Osteocyte (in vitro differentiated cells): Measurements from ENCODE around the gene CYTL1. TPM values are rescaled to one million over a fixed set of nuclear protein-coding genes. Genes with fewer than 3 reads are reported as not detected.
"Not testable (repeated sequence)": the region's sequence is repeated elsewhere in the genome, so short reads cannot be mapped to it uniquely, and the experiment has no call there.

ENCODE experiments used
- DNase-seq: peaks from one replicate; pipeline ENCODE4 v3.0.0; 2021; ENCODE audit warnings: mixed read lengths; ENCODE audit not compliant: unreplicated experiment; ENCODE audit errors: extremely low spot score
- H3K27ac Mint-ChIP-seq: one replicate; pipeline ENCODE4 v1.8.0; 2021; ENCODE audit warnings: mild to moderate bottlenecking, mixed read lengths; ENCODE audit not compliant: unreplicated experiment
- H3K27me3 Mint-ChIP-seq: one replicate; pipeline ENCODE4 v1.8.0; 2021; ENCODE audit warnings: mixed read lengths; ENCODE audit not compliant: unreplicated experiment
- H3K36me3 Mint-ChIP-seq: one replicate; pipeline ENCODE4 v1.8.0; 2021; ENCODE audit warnings: mixed read lengths; ENCODE audit not compliant: unreplicated experiment
- H3K4me1 Mint-ChIP-seq: one replicate; pipeline ENCODE4 v1.8.0; 2021; ENCODE audit warnings: mixed read lengths; ENCODE audit not compliant: unreplicated experiment
- H3K4me3 Mint-ChIP-seq: one replicate; pipeline ENCODE4 v1.8.0; 2021; ENCODE audit warnings: mild to moderate bottlenecking, moderate library complexity, mixed read lengths; ENCODE audit not compliant: unreplicated experiment
- H3K9me3 Mint-ChIP-seq: one replicate; pipeline ENCODE4 v1.8.0; 2021; ENCODE audit warnings: mixed read lengths; ENCODE audit not compliant: unreplicated experiment
- total RNA-seq: library from RNA; stranded (reverse); gene quantifications from 2 replicates; pipeline ENCODE4 v1.2.1, GENCODE V29; 2021
- TF ChIP-seq, protein P1 (sequence below): fragments of 200-600 bp; sonication (generic); IDR thresholded peaks from 2 replicates; pipeline ENCODE4 v1.5.0; 2021; ENCODE audit warnings: antibody characterized with exemption, mild to moderate bottlenecking, moderate library complexity

Gene CYTL1
- total RNA-seq, 1 donor from 2014 or later = 86.8 TPM

DNA sequence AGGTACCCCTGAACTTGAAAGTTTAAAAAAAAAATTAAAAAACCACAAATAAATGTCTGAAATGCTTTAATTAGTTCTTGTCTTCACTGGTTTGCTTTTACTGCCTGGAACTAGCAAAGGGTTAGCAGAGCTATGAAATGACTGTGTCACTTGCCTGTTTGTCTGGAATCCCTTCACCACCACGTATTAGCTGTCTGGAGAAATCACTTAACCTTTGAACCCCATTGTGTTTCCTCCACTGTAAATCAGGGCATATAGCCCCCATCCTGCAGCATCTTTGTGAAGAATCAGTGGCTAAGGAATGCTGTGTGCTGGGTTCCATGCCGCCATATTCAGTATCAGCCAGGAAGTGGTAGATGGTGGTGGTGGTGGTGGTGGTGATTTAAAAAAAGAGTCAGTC lies 6.3 kb downstream of the CYTL1 start:
- Mint-ChIP-seq H3K9me3 (no peaks in the 10 kb centered on the region), H3K27ac (no peak overlapping the region), H3K36me3 (peaks cover 7% of the 10 kb centered on the region), H3K4me3 (no peak overlapping the region), H3K4me1 (peaks cover 3% of the 10 kb centered on the region), H3K27me3 (peaks cover 21% of the 10 kb centered on the region)
- TF ChIP-seq, protein P1, sequence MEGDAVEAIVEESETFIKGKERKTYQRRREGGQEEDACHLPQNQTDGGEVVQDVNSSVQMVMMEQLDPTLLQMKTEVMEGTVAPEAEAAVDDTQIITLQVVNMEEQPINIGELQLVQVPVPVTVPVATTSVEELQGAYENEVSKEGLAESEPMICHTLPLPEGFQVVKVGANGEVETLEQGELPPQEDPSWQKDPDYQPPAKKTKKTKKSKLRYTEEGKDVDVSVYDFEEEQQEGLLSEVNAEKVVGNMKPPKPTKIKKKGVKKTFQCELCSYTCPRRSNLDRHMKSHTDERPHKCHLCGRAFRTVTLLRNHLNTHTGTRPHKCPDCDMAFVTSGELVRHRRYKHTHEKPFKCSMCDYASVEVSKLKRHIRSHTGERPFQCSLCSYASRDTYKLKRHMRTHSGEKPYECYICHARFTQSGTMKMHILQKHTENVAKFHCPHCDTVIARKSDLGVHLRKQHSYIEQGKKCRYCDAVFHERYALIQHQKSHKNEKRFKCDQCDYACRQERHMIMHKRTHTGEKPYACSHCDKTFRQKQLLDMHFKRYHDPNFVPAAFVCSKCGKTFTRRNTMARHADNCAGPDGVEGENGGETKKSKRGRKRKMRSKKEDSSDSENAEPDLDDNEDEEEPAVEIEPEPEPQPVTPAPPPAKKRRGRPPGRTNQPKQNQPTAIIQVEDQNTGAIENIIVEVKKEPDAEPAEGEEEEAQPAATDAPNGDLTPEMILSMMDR = no peak
- no peak for DNase-seq

DNA sequence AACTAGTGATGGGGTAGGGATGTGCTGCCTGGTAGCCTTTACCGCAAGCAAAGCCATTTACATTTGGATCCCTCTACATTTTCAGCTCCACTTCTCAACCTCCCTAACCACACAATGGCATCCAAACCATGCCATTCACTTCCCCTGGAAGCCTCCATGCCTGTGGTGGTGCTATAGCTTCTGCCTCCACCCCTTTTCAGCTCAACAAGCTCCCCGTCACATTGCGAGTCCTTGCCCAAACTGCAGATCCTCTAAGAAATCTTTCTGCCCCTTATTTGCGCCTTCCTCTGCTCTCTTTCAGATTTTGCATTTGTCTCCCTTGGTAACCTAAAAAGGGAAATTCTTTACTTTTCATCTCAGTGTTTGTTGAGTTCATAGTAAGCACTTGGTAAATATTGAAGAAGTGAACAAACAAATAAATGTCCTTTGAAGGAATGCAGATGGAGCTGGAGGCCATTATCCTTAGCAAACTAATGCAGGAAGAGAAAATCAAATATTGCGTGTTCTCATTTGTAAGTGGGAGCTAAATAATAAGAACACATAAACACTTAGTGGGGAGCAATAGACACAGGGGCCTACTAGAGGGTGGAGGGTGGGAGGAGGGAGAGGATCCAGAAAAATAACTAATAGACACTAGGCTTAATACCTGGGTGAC lies 6.9 kb downstream of the CYTL1 start:
- Mint-ChIP-seq H3K36me3 (peaks cover 7% of the 10 kb centered on the region), H3K4me1 (no peaks in the 10 kb centered on the region), H3K4me3 (no peak overlapping the region), H3K27me3 (peaks cover 22% of the 10 kb centered on the region), H3K27ac (no peak overlapping the region), H3K9me3 (no peaks in the 10 kb centered on the region)
- TF ChIP-seq, protein P1 = no peak
- no peak for DNase-seq

DNA sequence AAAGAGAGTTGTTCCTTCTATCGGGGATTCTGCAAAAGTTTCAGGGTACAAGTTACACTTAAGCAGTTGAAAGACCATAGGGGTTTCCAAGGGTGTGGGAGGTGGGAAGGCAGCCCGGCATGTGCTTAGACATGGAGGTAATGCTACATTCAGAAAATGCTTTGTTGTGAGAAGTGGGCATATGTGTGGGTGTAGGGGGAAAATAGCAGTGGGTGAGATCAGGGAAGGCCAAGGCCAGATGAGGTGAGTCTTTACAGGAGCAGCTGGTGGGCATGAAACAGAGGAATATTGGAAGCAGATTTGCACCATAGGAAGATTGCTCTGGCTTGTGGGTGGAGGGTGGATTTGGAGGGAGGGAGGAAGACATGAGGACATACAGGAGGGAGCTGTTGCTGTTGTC lies 8.3 kb downstream of the CYTL1 start:
- TF ChIP-seq, protein P1 = no peak
- Mint-ChIP-seq H3K9me3 (no peaks in the 10 kb centered on the region), H3K27ac (no peak overlapping the region), H3K4me1 (no peaks in the 10 kb centered on the region), H3K27me3 (peaks cover 31% of the 10 kb centered on the region), H3K36me3 (peaks cover 7% of the 10 kb centered on the region), H3K4me3 (no peak overlapping the region)
- no peak for DNase-seq

DNA sequence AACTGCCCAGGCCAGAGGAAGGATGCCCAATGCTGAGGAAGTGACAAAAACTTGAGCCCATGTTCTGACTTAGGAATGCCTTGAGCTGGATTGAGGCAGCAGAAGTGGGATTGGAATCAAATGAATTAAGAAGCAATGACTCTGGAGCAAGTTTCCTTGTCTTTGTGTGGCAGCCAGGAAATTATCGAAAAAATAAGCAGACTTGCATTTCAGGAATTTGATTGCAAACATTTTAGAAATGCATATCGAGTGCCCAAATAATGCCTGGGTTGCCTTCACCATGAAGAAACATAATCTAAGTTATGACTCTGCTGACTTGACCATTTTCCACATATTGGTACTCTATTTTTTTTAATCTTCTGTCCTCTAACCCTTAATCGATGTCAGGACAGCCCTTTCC lies 9.5 kb downstream of the CYTL1 start:
- Mint-ChIP-seq H3K27me3 (peaks cover 38% of the 10 kb centered on the region), H3K4me3 (no peak overlapping the region), H3K36me3 (peaks cover 3% of the 10 kb centered on the region), H3K4me1 (no peaks in the 10 kb centered on the region), H3K9me3 (no peaks in the 10 kb centered on the region), H3K27ac (no peak overlapping the region)
- TF ChIP-seq, protein P1 = no peak
- no peak for DNase-seq

DNA sequence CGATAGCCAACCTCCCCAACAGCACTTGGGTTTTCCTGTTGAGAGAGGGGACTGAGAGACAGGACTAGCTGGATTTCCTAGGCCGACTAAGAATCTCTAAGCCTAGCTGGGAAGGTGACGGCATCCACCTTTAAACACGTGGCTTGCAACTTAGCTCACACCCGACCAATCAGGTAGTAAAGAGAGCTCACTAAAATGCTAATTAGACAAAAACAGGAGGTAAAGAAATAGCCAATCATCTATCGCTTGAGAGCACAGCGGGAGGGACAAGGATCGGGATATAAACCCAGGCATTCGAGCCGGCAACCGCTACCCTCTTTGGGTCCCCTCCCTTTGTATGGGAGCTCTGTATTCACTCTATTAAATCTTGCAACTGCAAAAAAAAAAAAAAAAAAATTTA lies 12.3 kb downstream of the CYTL1 start:
- DNase-seq, H3K27ac Mint-ChIP-seq, H3K4me3 Mint-ChIP-seq, H3K9me3 Mint-ChIP-seq, H3K36me3 Mint-ChIP-seq, H3K4me1 Mint-ChIP-seq: not testable (repeated sequence)
- peaks cover 41% of the 10 kb centered on the region for H3K27me3 Mint-ChIP-seq
